Suprapubic skin (tissue), 3 donors: Measurements from ENCODE around the gene RPS8.
"Not testable (repeated sequence)": the region's sequence is repeated elsewhere in the genome, so short reads cannot be mapped to it uniquely, and the experiment has no call there.

Experiments used
- EP300 ChIP-seq: sonication (generic); formaldehyde crosslinking; IDR thresholded peaks from one replicate; pipeline ENCODE4 v1.6.1; 2017; ENCODE audit warnings: antibody characterized with exemption
- POLR2A ChIP-seq, 2 donors: fragments of 450-650 bp; IDR thresholded peaks; one replicate each; pipeline ENCODE4 v1.6.1; 2017; ENCODE audit warnings: antibody characterized with exemption in 2 of 2, mild to moderate bottlenecking in 2 of 2, moderate library complexity in 2 of 2
- TF ChIP-seq, protein P1 (sequence below), 2 donors: fragments of 200-600 bp in 1 of 2; fragments of 450-650 bp in 1 of 2; sonication (generic) in 1 of 2; IDR thresholded peaks; one replicate each; pipeline ENCODE4 v1.5.1; 2016 to 2019; ENCODE audit warnings: antibody characterized with exemption in 2 of 2, mild to moderate bottlenecking in 1 of 2, moderate library complexity in 1 of 2

GRCh38 chr1:44797886-44798285 is 22.5 kb downstream of the RPS8 start:
- TF ChIP-seq, protein P1, sequence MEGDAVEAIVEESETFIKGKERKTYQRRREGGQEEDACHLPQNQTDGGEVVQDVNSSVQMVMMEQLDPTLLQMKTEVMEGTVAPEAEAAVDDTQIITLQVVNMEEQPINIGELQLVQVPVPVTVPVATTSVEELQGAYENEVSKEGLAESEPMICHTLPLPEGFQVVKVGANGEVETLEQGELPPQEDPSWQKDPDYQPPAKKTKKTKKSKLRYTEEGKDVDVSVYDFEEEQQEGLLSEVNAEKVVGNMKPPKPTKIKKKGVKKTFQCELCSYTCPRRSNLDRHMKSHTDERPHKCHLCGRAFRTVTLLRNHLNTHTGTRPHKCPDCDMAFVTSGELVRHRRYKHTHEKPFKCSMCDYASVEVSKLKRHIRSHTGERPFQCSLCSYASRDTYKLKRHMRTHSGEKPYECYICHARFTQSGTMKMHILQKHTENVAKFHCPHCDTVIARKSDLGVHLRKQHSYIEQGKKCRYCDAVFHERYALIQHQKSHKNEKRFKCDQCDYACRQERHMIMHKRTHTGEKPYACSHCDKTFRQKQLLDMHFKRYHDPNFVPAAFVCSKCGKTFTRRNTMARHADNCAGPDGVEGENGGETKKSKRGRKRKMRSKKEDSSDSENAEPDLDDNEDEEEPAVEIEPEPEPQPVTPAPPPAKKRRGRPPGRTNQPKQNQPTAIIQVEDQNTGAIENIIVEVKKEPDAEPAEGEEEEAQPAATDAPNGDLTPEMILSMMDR (IDR thresholded peaks at IDR 0.05), result not testable (repeated sequence)
- not testable (repeated sequence) for TF ChIP-seq EP300; POLR2A (IDR thresholded peaks at IDR 0.05)
